Aorta (tissue), 5 donors: ENCODE data around the gene CFAP157. TPM values are rescaled to one million over a fixed set of nuclear protein-coding genes. Genes with fewer than 3 reads are reported as not detected.
A peak's percentile ranks its signal among the peaks of the same experiment; 100 is the strongest.

Source experiments
- ATAC-seq: fragments of 200-7000 bp; cut with Tn5 transposase; one replicate; pipeline ENCODE4 v1.9.1; 2022; ENCODE audit warnings: moderate library complexity; ENCODE audit not compliant: low FRiP score
- DNase-seq, 2 donors: peaks; one replicate each; pipeline ENCODE4 v3.0.0-alpha.2; 2020
- H3K27ac ChIP-seq, 2 donors: one replicate each; pipeline ENCODE4 v1.5.1; 2013; ENCODE audit warnings: low read length in 2 of 2, mild to moderate bottlenecking in 2 of 2, moderate library complexity in 2 of 2, control low read depth in 1 of 2, inconsistent platforms in 1 of 2, low read depth in 1 of 2
- H3K27me3 ChIP-seq, 2 donors: one replicate each; pipeline ENCODE4 v1.6.1; 2013; ENCODE audit warnings: control low read depth in 1 of 2, low read length in 1 of 2, mild to moderate bottlenecking in 1 of 2, moderate library complexity in 1 of 2; ENCODE audit not compliant: insufficient read depth in 2 of 2, control insufficient read depth in 1 of 2
- H3K36me3 ChIP-seq, 2 donors: one replicate each; pipeline ENCODE4 v1.6.1; 2013; ENCODE audit warnings: control low read depth in 1 of 2, low read length in 1 of 2, mild to moderate bottlenecking in 1 of 2; ENCODE audit not compliant: insufficient read depth in 2 of 2, control insufficient read depth in 1 of 2
- H3K4me1 ChIP-seq, 2 donors: one replicate each; pipeline ENCODE4 v1.6.1; 2013; ENCODE audit warnings: low read length in 2 of 2, control low read depth in 1 of 2, mild to moderate bottlenecking in 1 of 2, moderate library complexity in 1 of 2; ENCODE audit not compliant: insufficient read depth in 2 of 2, control insufficient read depth in 1 of 2
- H3K4me3 ChIP-seq, 2 donors: one replicate each; pipeline ENCODE4 v1.5.1; 2013; ENCODE audit warnings: low read length in 2 of 2, control low read depth in 1 of 2, mild to moderate bottlenecking in 1 of 2
- H3K9me3 ChIP-seq: one replicate; pipeline ENCODE4 v1.6.1; 2013; ENCODE audit warnings: mild to moderate bottlenecking, low read length; ENCODE audit not compliant: control insufficient read depth
- WGBS, 2 donors: extraction: QIAGEN DNeasy Blood & Tissue Kit; methylation state at CpG; one replicate each; pipeline ENCODE4 v1.1.7; 2013; 5-methylcytosine and 5-hydroxymethylcytosine counted together
- intact Hi-C, 2 donors: fragments of 100-400 bp; cut with DNase I; formaldehyde crosslinking; loops; one replicate each; pipeline versions ENCODE4 v1.14.2 to v1.15.0; 2022
- long read RNA-seq, 2 donors: library from polyadenylated mRNA; unstranded; transcript quantifications; one replicate each; pipeline ENCODE4 v2.0.0, GENCODE V29; 2020 to 2021
- polyA plus RNA-seq, 2 donors: library from polyadenylated mRNA; stranded (reverse); fragments of 200-250 nt; gene quantifications; one replicate each; pipeline ENCODE4 v1.2.3, GENCODE V29; 2013
- total RNA-seq, 2 donors: library from RNA; stranded (reverse); fragmentation: NEBNext Ultra II Directional; extraction: Animal tissue kit (Norgen Biotek cat#: 25700); gene quantifications; one replicate each; pipeline ENCODE4 v1.2.1, GENCODE V29; 2021
- donor health status: healthy with polysubstance abuse.
- donor health status: Bipolar disorder and iron deficiency.
- donor health status: DM: no; HTN: no; CAD: no.
- donor health status: DM: no; HTN: no; CAD: no.
- donor health status: DM: yes; HTN: yes; CAD: no.

The CFAP157 gene
- total RNA-seq, result under 1 TPM; 0.16 to 0.60 TPM
- under 1 TPM in 1 of 2 donors, not detected in 1; 0.69 TPM for polyA plus RNA-seq
- long read RNA-seq, donor 1, partial matches to known transcripts, result 0 of 1 reads
- long read RNA-seq, donor 1, other reads (novel, unspliced or antisense), result 1 of 1 reads
- long read RNA-seq, donor 2, result 0 reads

- ATAC-seq, result no peak
- Histone ChIP-seq H3K27ac (no peak within 1 kb of the TSS), H3K9me3 (no peaks in the 10 kb centered on the region), H3K4me1 (no peaks in the 10 kb centered on the region), H3K27me3 (no peaks in the 10 kb centered on the region), H3K4me3 (no peak within 1 kb of the TSS), H3K36me3 (no peaks in the 10 kb centered on the region)
- 58 to 61% methylated on average over 11 of the region's 11 CpGs for WGBS, 2 donors
- intact Hi-C loops, result no loop called here
- peak in 1 of 2 donors; percentile 67 for DNase-seq
Observed at GRCh38 chr9:127706836-127707241, at the start of gene CFAP157. Gene CFAP157 (plus strand): TSS chr9:127706988. CDS start chr9:127707032, 44 bp downstream.

- 79 to 86% methylated on average over 5 of the region's 5 CpGs for WGBS, 2 donors
- no peak overlapping the region for H3K27ac ChIP-seq
- intact Hi-C loops, result no loop called here
- ATAC-seq, result no peak
- peaks cover 4 to 7% of the 10 kb centered on the region in 2 donors for H3K36me3 ChIP-seq
- H3K27me3 ChIP-seq, result no peaks in the 10 kb centered on the region
- H3K9me3 ChIP-seq, result no peaks in the 10 kb centered on the region
- no peaks in the 10 kb centered on the region for H3K4me1 ChIP-seq
- no peak for DNase-seq
- no peak overlapping the region for H3K4me3 ChIP-seq
Observed at GRCh38 chr9:127658428-127658827, 48.4 kb upstream of the CFAP157 start.

GRCh38 chr9:127660886-127661741, 45.7 kb upstream of the CFAP157 start:
- Histone ChIP-seq H3K27ac (no peak overlapping the region), H3K4me3 (no peak overlapping the region), H3K27me3 (no peaks in the 10 kb centered on the region), H3K4me1 (no peaks in the 10 kb centered on the region), H3K36me3 (peaks cover 0 to 4% of the 10 kb centered on the region in 2 donors), H3K9me3 (no peaks in the 10 kb centered on the region)
- DNase-seq, result no peak
- ATAC-seq, result no peak
- WGBS, 2 donors, result 64 to 70% methylated on average over 13 of the region's 13 CpGs
- intact Hi-C loops, result no loop called here

GRCh38 chr9:127662617-127663016, 44.2 kb upstream of the CFAP157 start:
- no peaks in the 10 kb centered on the region for H3K4me1 ChIP-seq
- intact Hi-C loops, result no loop called here
- ATAC-seq, result no peak
- WGBS, 2 donors, result 87 to 100% methylated on average over 1 of the region's 1 CpG
- H3K4me3 ChIP-seq, result no peak overlapping the region
- peaks cover 0 to 4% of the 10 kb centered on the region in 2 donors for H3K36me3 ChIP-seq
- no peak for DNase-seq
- no peak overlapping the region for H3K27ac ChIP-seq
- H3K27me3 ChIP-seq, result no peaks in the 10 kb centered on the region
- H3K9me3 ChIP-seq, result no peaks in the 10 kb centered on the region

- no peaks in the 10 kb centered on the region for H3K27me3 ChIP-seq
- H3K9me3 ChIP-seq, result no peaks in the 10 kb centered on the region
- H3K36me3 ChIP-seq, result peaks cover 0 to 4% of the 10 kb centered on the region in 2 donors
- no peak for ATAC-seq
- intact Hi-C loops, result no loop called here
- H3K4me1 ChIP-seq, result no peaks in the 10 kb centered on the region
- DNase-seq, result no peak
- H3K4me3 ChIP-seq, result no peak overlapping the region
- 93% methylated on average over 7 of the region's 7 CpGs for WGBS, 2 donors
- H3K27ac ChIP-seq, result no peak overlapping the region
Observed at GRCh38 chr9:127664324-127664677, 42.5 kb upstream of the CFAP157 start.

GRCh38 chr9:127664678-127665507, 41.9 kb upstream of the CFAP157 start:
- Histone ChIP-seq H3K36me3 (peaks cover 0 to 4% of the 10 kb centered on the region in 2 donors), H3K27me3 (no peaks in the 10 kb centered on the region), H3K27ac (no peak overlapping the region), H3K9me3 (no peaks in the 10 kb centered on the region), H3K4me3 (no peak overlapping the region), H3K4me1 (no peaks in the 10 kb centered on the region)
- DNase-seq (no peak), ATAC-seq (peak; percentile 70)
- 64 to 67% methylated on average over 10 of the region's 10 CpGs for WGBS, 2 donors
- intact Hi-C loops, result no loop called here

- H3K27me3 ChIP-seq, result no peaks in the 10 kb centered on the region
- H3K36me3 ChIP-seq, result peaks cover 0 to 1% of the 10 kb centered on the region in 2 donors
- WGBS, 2 donors, result 59 to 69% methylated on average over 3 of the region's 3 CpGs
- intact Hi-C loops, result no loop called here
- no peak for DNase-seq
- H3K4me3 ChIP-seq, result no peak overlapping the region
- no peak overlapping the region for H3K27ac ChIP-seq
- H3K4me1 ChIP-seq, result no peaks in the 10 kb centered on the region
- ATAC-seq, result no peak
- H3K9me3 ChIP-seq, result no peaks in the 10 kb centered on the region
Observed at GRCh38 chr9:127667127-127667844, 39.5 kb upstream of the CFAP157 start.

- no peak for ATAC-seq
- H3K4me3 ChIP-seq, result no peak overlapping the region
- WGBS, 2 donors, result 90 to 92% methylated on average over 18 of the region's 18 CpGs
- DNase-seq, result no peak
- no peaks in the 10 kb centered on the region for H3K4me1 ChIP-seq
- no peak overlapping the region for H3K27ac ChIP-seq
- H3K9me3 ChIP-seq, result no peaks in the 10 kb centered on the region
- intact Hi-C loops, result no loop called here
- peaks cover 0 to 2% of the 10 kb centered on the region in 2 donors for H3K36me3 ChIP-seq
- no peaks in the 10 kb centered on the region for H3K27me3 ChIP-seq
Observed at GRCh38 chr9:127667906-127668305, 38.9 kb upstream of the CFAP157 start.
